Testis (tissue), 2 donors: ENCODE data around the gene FSIP2.
"Not testable (repeated sequence)": the region's sequence is repeated elsewhere in the genome, so short reads cannot be mapped to it uniquely, and the experiment has no call there.

Experiments
- CTCF ChIP-seq, 3 experiments: fragments of 450-650 bp in 2 of 3; fragments of 200-600 bp in 1 of 3; sonication (generic) in 1 of 3; IDR thresholded peaks; one replicate each; pipeline ENCODE4 v1.5.1; 2016 to 2019; ENCODE audit warnings: antibody characterized with exemption in 3 of 3, mild to moderate bottlenecking in 2 of 3, moderate library complexity in 1 of 3
- POLR2A ChIP-seq: fragments of 450-650 bp; IDR thresholded peaks from one replicate; pipeline ENCODE4 v1.6.1; 2017; ENCODE audit warnings: antibody characterized with exemption, mild to moderate bottlenecking, moderate library complexity

DNA sequence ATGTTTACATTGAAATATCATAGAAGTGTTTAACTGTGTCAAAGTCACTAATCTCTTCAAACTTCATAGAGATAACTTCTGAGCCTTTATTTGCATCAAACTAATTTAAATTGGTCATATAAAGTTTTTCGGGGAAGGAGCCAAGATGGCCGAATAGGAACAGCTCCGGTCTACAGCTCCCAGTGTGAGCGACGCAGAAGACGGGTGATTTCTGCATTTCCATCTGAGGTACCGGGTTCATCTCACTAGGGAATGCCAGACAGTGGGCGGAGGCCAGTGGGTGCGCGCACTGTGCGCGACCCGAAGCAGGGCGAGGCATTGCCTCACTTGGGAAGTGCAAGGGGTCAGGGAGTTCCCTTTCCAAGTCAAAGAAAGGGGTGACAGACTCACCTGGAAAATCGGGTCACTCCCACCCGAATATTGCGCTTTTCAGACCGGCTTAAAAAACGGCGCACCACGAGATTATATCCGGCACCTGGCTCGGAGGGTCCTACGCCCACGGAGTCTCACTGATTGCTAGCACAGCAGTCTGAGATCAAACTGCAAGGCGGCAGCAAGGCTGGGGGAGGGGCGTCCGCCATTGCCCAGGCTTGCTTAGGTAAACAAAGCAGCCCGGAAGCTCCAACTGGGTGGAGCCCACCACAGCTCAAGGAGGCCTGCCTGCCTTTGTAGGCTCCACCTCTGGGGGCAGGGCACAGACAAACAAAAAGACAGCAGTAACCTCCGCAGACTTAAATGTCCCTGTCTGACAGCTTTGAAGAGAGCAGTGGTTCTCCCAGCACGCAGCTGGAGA is 126.1 kb downstream of the FSIP2 start:
- TF ChIP-seq CTCF (IDR thresholded peaks at IDR 0.05); POLR2A: not testable (repeated sequence)
